HG03342 (cell line): ENCODE measurements around the gene CDH12.
"Not testable (repeated sequence)": the region's sequence is repeated elsewhere in the genome, so short reads cannot be mapped to it uniquely, and the experiment has no call there.

Experiments
- ATAC-seq: cut with Tn5 transposase; IDR thresholded peaks from one replicate; pipeline ENCODE4 v1.9.1; 2021; ENCODE audit warnings: mild to moderate bottlenecking, moderate library complexity; ENCODE audit not compliant: unreplicated experiment

CDH12 gene

GRCh38 chr5:22168704-22169103, 684.4 kb downstream of the CDH12 start:
- not testable (repeated sequence) for ATAC-seq

- ATAC-seq, result not testable (repeated sequence)
Measured at GRCh38 chr5:22165931-22166330, 687.2 kb downstream of the CDH12 start.

- ATAC-seq, result not testable (repeated sequence)
Measured at GRCh38 chr5:22164910-22165748, 688.0 kb downstream of the CDH12 start.

- not testable (repeated sequence) for ATAC-seq
Measured at GRCh38 chr5:22156953-22157352, 696.2 kb downstream of the CDH12 start.

- ATAC-seq, result not testable (repeated sequence)
Measured at GRCh38 chr5:22154779-22155178, 698.4 kb downstream of the CDH12 start.

GRCh38 chr5:22151801-22152200, 701.3 kb downstream of the CDH12 start:
- ATAC-seq, result not testable (repeated sequence)

- not testable (repeated sequence) for ATAC-seq
Measured at GRCh38 chr5:22140418-22140817, 712.7 kb downstream of the CDH12 start.

- ATAC-seq, result not testable (repeated sequence)
Measured at GRCh38 chr5:22139662-22140300, 713.4 kb downstream of the CDH12 start.

GRCh38 chr5:22111320-22111719, 741.8 kb downstream of the CDH12 start:
- no peak for ATAC-seq

- no peak for ATAC-seq
Measured at GRCh38 chr5:22109315-22109714, 743.8 kb downstream of the CDH12 start.

GRCh38 chr5:22108545-22108944, 744.6 kb downstream of the CDH12 start:
- ATAC-seq, result no peak

- ATAC-seq, result no peak
Measured at GRCh38 chr5:22102823-22103359, 750.3 kb downstream of the CDH12 start.

GRCh38 chr5:22088517-22088916, 764.6 kb downstream of the CDH12 start:
- ATAC-seq, result no peak

GRCh38 chr5:22079566-22079965, 773.6 kb downstream of the CDH12 start:
- no peak for ATAC-seq

GRCh38 chr5:22079002-22079401, 774.1 kb downstream of the CDH12 start:
- no peak for ATAC-seq

GRCh38 chr5:22076586-22076985, 776.6 kb downstream of the CDH12 start:
- no peak for ATAC-seq

GRCh38 chr5:22070186-22070728, 782.9 kb downstream of the CDH12 start:
- no peak for ATAC-seq

- ATAC-seq, result no peak
Measured at GRCh38 chr5:22063717-22064116, 789.4 kb downstream of the CDH12 start.

- ATAC-seq, result no peak
Measured at GRCh38 chr5:22058620-22059019, 794.5 kb downstream of the CDH12 start.

- no peak for ATAC-seq
Measured at GRCh38 chr5:22057012-22057411, 796.1 kb downstream of the CDH12 start.

- no peak for ATAC-seq
Measured at GRCh38 chr5:22056601-22057000, 796.5 kb downstream of the CDH12 start.

GRCh38 chr5:22053195-22053594, 799.9 kb downstream of the CDH12 start:
- no peak for ATAC-seq
